GM12878 (cell line): Measurements from ENCODE around the gene FSIP1. TPM values are rescaled to one million over a fixed set of nuclear protein-coding genes. Genes with fewer than 3 reads are reported as not detected.
"Not testable (repeated sequence)": the region's sequence is repeated elsewhere in the genome, so short reads cannot be mapped to it uniquely, and the experiment has no call there.

ENCODE experiments used
- ATAC-seq: fragments of 200-7000 bp; cut with Tn5 transposase; 3 replicates; pipeline ENCODE4 v1.9.1; 2020; ENCODE audit warnings: mild to moderate bottlenecking, moderate library complexity
- BruUV-seq: library from RNA; stranded (reverse); fragments of 400-500 nt; replicated peaks from 2 replicates; lab custom pipeline; 2021; lab: Mats Ljungman, UMichigan
- CTCF ChIA-PET: fragments of 300-600 bp; sonication (Branson Sonifier 250); formaldehyde crosslinking; extraction: SDS; loops from one replicate; lab custom pipeline; 2021; ENCODE audit warnings: inconsistent platforms; lab: Yijun Ruan, JAX
- POLR2A ChIA-PET: fragments of 350-600 bp; formaldehyde crosslinking; extraction: SDS; loops from one replicate; lab custom pipeline; 2021; ENCODE audit warnings: inconsistent platforms; lab: Charles Lee
- RAD21 ChIA-PET: fragments of 300-600 bp; sonication (Branson Sonifier 250); formaldehyde crosslinking; loops from one replicate; lab custom pipeline; 2023; ENCODE audit warnings: antibody characterized with exemption; ENCODE audit not compliant: unreplicated experiment; lab: Charles Lee
- SMC1A ChIA-PET: fragments of 300-600 bp; sonication (Branson Sonifier 250); formaldehyde crosslinking; loops from one replicate; lab custom pipeline; 2023; ENCODE audit not compliant: unreplicated experiment, uncharacterized antibody; lab: Charles Lee
- DNase-seq: peaks from one replicate; pipeline ENCODE4 v3.0.0-alpha.2; 2011; ENCODE audit warnings: low read depth, low spot score
- FAIRE-seq: peaks from 3 replicates; lab custom pipeline; 2011; peaks lifted over from hg19 to GRCh38; lab: Jason Lieb, UNC
- H2AFZ ChIP-seq: 2 replicates; pipeline ENCODE4 v1.6.0; 2011; ENCODE audit warnings: low read depth, low read length, control low read depth; ENCODE audit not compliant: control insufficient read depth
- H3K27ac ChIP-seq: 2 replicates; pipeline ENCODE4 v1.5.1; 2011; ENCODE audit warnings: control low read depth; ENCODE audit not compliant: control insufficient read depth, insufficient read depth
- H3K27me3 ChIP-seq, 2 experiments: replicated peaks in 1 of 2; 2 replicates each; pipeline versions ENCODE4 v1.6.0 to v1.6.1; 2011; ENCODE audit warnings: low read length in 1 of 2; ENCODE audit not compliant: control insufficient read depth in 2 of 2, insufficient read depth in 2 of 2
- H3K36me3 ChIP-seq, 2 experiments: 2 replicates each; pipeline ENCODE4 v1.5.1; 2011; ENCODE audit warnings: low read length in 1 of 2; ENCODE audit not compliant: control insufficient read depth in 2 of 2, insufficient read depth in 2 of 2
- H3K4me1 ChIP-seq: 2 replicates; pipeline ENCODE4 v1.6.1; 2011; ENCODE audit warnings: mild to moderate bottlenecking, low read length, moderate library complexity, mixed read lengths; ENCODE audit not compliant: control insufficient read depth, insufficient read depth
- H3K4me2 ChIP-seq: 2 replicates; pipeline ENCODE4 v1.6.0; 2011; ENCODE audit warnings: control low read depth; ENCODE audit not compliant: control insufficient read depth, insufficient read depth
- H3K4me3 ChIP-seq: fragments of 200-600 bp; sonication (generic); 2 replicates; pipeline ENCODE4 v1.5.1; 2016
- H3K79me2 ChIP-seq: 2 replicates; pipeline ENCODE4 v1.6.0; 2011; ENCODE audit warnings: low read length; ENCODE audit not compliant: control insufficient read depth, insufficient read depth
- H3K9ac ChIP-seq: 2 replicates; pipeline ENCODE4 v1.8.0; 2011; ENCODE audit warnings: low read length, control low read depth, mixed read lengths; ENCODE audit not compliant: control insufficient read depth, insufficient read depth
- H3K9me3 ChIP-seq: replicated peaks from 3 replicates; pipeline ENCODE4 v1.5.1; 2011; ENCODE audit warnings: mild to moderate bottlenecking, low read length; ENCODE audit not compliant: control insufficient read depth, insufficient read depth
- H4K20me1 ChIP-seq: 2 replicates; pipeline ENCODE4 v1.6.0; 2011; ENCODE audit not compliant: control insufficient read depth, insufficient read depth
- GABPA ChIP-seq: IDR thresholded peaks from 2 replicates; pipeline ENCODE4 v1.6.1; 2014; ENCODE audit warnings: antibody characterized with exemption, low read depth, mild to moderate bottlenecking, inconsistent platforms
- JUND ChIP-seq: IDR thresholded peaks from 2 replicates; pipeline ENCODE4 v1.6.1; 2012; ENCODE audit warnings: low read depth, mild to moderate bottlenecking, low read length, improper control_type of control experiment, moderate library complexity
- WGBS: methylation state at CpG from one replicate; pipeline ENCODE4 v1.1.6; 2016; ENCODE audit warnings: low lambda C conversion rate; ENCODE audit not compliant: insufficient replicate concordance, insufficient coverage; ENCODE audit errors: missing lambda C conversion rate; 5-methylcytosine and 5-hydroxymethylcytosine counted together
- in situ Hi-C: fragments of 300-500 bp; cut with MboI; formaldehyde crosslinking; loops from 9 replicates; pipeline ENCODE4 v1.14.3; 2018; ENCODE audit warnings: mixed read lengths
- intact Hi-C: fragments of 100-400 bp; cut with micrococcal nuclease; formaldehyde crosslinking; loops from one replicate; pipeline ENCODE4 v1.14.2; 2022; ENCODE audit not compliant: unreplicated experiment
- polyA plus RNA-seq, 11 experiments: library from polyadenylated mRNA; depleted of rRNA in 4 of 11; unstranded in 6 of 11; stranded (reverse) in 5 of 11; fragments of >200 nt; fragmentation: Nextera tagmentation in 4 of 11; fragmentation: Illumina TruSeq in 1 of 11; extraction: Ambion mirVana in 4 of 11; extraction: Trizol in 1 of 11; gene quantifications; 1 replicate in 1 of 11; 2 replicates in 10 of 11; pipeline versions ENCODE4 v1.2.1 to v1.2.3, GENCODE V29; 2011 to 2016; ENCODE audit warnings: inconsistent platforms in 2 of 11, missing spikeins in 2 of 11, low read depth in 1 of 11
- total RNA-seq, 4 experiments: library from RNA; depleted of rRNA in 3 of 4; stranded (reverse); fragments of >200 nt in 3 of 4; fragmentation: Illumina TruSeq in 1 of 4; extraction: Trizol in 1 of 4; gene quantifications; 2 replicates each; pipeline versions ENCODE4 v1.2.1 to v1.2.3, GENCODE V29; 2013 to 2021

The FSIP1 gene
- total and polyA plus RNA-seq, 10 of the 15 experiments (the other 5 are each of a cell fraction or from before 2014, with no cell fraction given) = 0.15 to 0.67 (median 0.35) TPM

- H3K27ac ChIP-seq, H3K36me3 ChIP-seq, BruUV-seq, H3K9ac ChIP-seq, H3K4me3 ChIP-seq, H3K27me3 ChIP-seq, DNase-seq, FAIRE-seq, in situ Hi-C loops, SMC1A ChIA-PET, H3K4me2 ChIP-seq, H3K9me3 ChIP-seq, H3K4me1 ChIP-seq, ATAC-seq, H2AFZ ChIP-seq, RAD21 ChIA-PET, H3K79me2 ChIP-seq, H4K20me1 ChIP-seq, intact Hi-C loops: not testable (repeated sequence)
- 53% methylated on average over 3 of the region's 3 CpGs for WGBS
- POLR2A ChIA-PET = interaction anchor here (0.6 kb wide), 1 partner anchor 492 kb away, joined by 4 read pairs; no protein-coding TSS in a partner anchor
- CTCF ChIA-PET = interaction anchor here (1.3 kb wide), 1 partner anchor 18 kb away, joined by 4 read pairs; no protein-coding TSS in a partner anchor
Observed at GRCh38 chr15:39812651-39813050, 30.0 kb upstream of the FSIP1 start.

GRCh38 chr15:39808909-39809308 is 26.3 kb upstream of the FSIP1 start:
- WGBS = 0% methylated on average over 3 of the region's 3 CpGs
- H3K27me3 ChIP-seq = no peaks in the 10 kb centered on the region; a peak in 2 of 4 replicates
- no peaks in the 10 kb centered on the region for H4K20me1 ChIP-seq
- H2AFZ ChIP-seq = no peak overlapping the region
- ChIA-PET CTCF (no interaction called here), SMC1A (no interaction called here), RAD21 (no interaction called here), POLR2A (no interaction called here)
- FAIRE-seq = no peak
- no peaks in the 10 kb centered on the region for H3K36me3 ChIP-seq
- no peak overlapping the region for H3K27ac ChIP-seq
- TF ChIP-seq GABPA = no peak
- no peak for TF ChIP-seq JUND
- H3K9me3 ChIP-seq = no peaks in the 10 kb centered on the region
- no peak overlapping the region for H3K4me2 ChIP-seq
- DNase-seq = no peak
- BruUV-seq = no TSS peak
- no peak; the same call in 2 of the 3 replicates for ATAC-seq
- H3K4me1 ChIP-seq = 0 out of 2 replicates have a peak, but pooled peaks cover 3% of the 10 kb centered on the region
- H3K9ac ChIP-seq = no peak overlapping the region
- no peaks in the 10 kb centered on the region for H3K79me2 ChIP-seq
- intact Hi-C loops (no loop called here), in situ Hi-C loops (no loop called here)
- H3K4me3 ChIP-seq = no peak overlapping the region
